Heart left ventricle (tissue), 16 donors: ENCODE data around the gene TNFRSF8. TPM values are rescaled to one million over a fixed set of nuclear protein-coding genes. Genes with fewer than 3 reads are reported as not detected.

Experiments
- ATAC-seq, 4 donors: fragments of 200-7000 bp; cut with Tn5 transposase; one replicate each; pipeline ENCODE4 v1.9.1; 2020 to 2022; ENCODE audit warnings: moderate library complexity in 4 of 4, mild to moderate bottlenecking in 3 of 4, moderate number of reproducible peaks in 1 of 4
- DNase-seq, 5 donors: peaks; one replicate each; pipeline ENCODE4 v3.0.0-alpha.2; 2020
- H3K27ac ChIP-seq, 12 donors: fragments of 200-600 bp; sonication (generic) in 4 of 12; one replicate each; pipeline versions ENCODE4 v1.5.0 to v1.8.0; 2016 to 2022; ENCODE audit warnings: mild to moderate bottlenecking in 2 of 12
- H3K27me3 ChIP-seq, 9 donors: fragments of 200-600 bp; sonication (generic) in 2 of 9; one replicate each; pipeline versions ENCODE4 v1.5.1 to v1.8.0; 2016 to 2022; ENCODE audit warnings: mild to moderate bottlenecking in 3 of 9
- H3K36me3 ChIP-seq, 9 donors: fragments of 200-600 bp; sonication (generic) in 2 of 9; one replicate each; pipeline versions ENCODE4 v1.5.0 to v1.8.0; 2018 to 2022; ENCODE audit warnings: mild to moderate bottlenecking in 2 of 9
- H3K4me1 ChIP-seq, 12 donors: fragments of 200-600 bp; sonication (generic) in 4 of 12; one replicate each; pipeline versions ENCODE4 v1.5.0 to v1.8.0; 2016 to 2022; ENCODE audit warnings: mild to moderate bottlenecking in 3 of 12
- H3K4me3 ChIP-seq, 12 donors: fragments of 200-600 bp; sonication (generic) in 4 of 12; one replicate each; pipeline versions ENCODE4 v1.5.0 to v1.8.0; 2017 to 2022; ENCODE audit warnings: mild to moderate bottlenecking in 9 of 12, moderate library complexity in 4 of 12
- H3K9me3 ChIP-seq, 12 donors: fragments of 200-600 bp; sonication (generic) in 4 of 12; one replicate each; pipeline versions ENCODE4 v1.5.0 to v1.8.0; 2016 to 2022; ENCODE audit warnings: mild to moderate bottlenecking in 1 of 12
- CTCF ChIP-seq, 12 donors: fragments of 200-600 bp; sonication (generic) in 4 of 12; IDR thresholded peaks; one replicate each; pipeline versions ENCODE4 v1.5.0 to v1.8.0; 2018 to 2022; ENCODE audit warnings: antibody characterized with exemption in 12 of 12, mild to moderate bottlenecking in 5 of 12
- POLR2A ChIP-seq, 2 donors: fragments of 450-650 bp; IDR thresholded peaks; one replicate each; pipeline ENCODE4 v1.6.1; 2017; ENCODE audit warnings: antibody characterized with exemption in 2 of 2, mild to moderate bottlenecking in 2 of 2, moderate library complexity in 2 of 2
- whole genome bisulfite sequencing, 4 donors: extraction: QIAGEN DNeasy Blood & Tissue Kit in 2 of 4; methylation state at CpG; one replicate each; pipeline versions ENCODE4 v1.1.5 to v1.1.7; 2013 to 2018; 5-methylcytosine and 5-hydroxymethylcytosine counted together
- intact Hi-C, 10 donors: fragments of 100-400 bp; cut with DNase I; formaldehyde crosslinking; loops; one replicate each; pipeline versions ENCODE4 v1.11.1 to v1.14.2; 2022
- polyA plus RNA-seq, 2 donors: library from polyadenylated mRNA; stranded (reverse); fragments of 200-250 nt; gene quantifications; one replicate each; pipeline ENCODE4 v1.2.3, GENCODE V29; 2013
- total RNA-seq, 9 donors: library from RNA; depleted of rRNA in 2 of 9; stranded (reverse); fragments of >200 nt in 2 of 9; fragmentation: NEBNext Ultra II Directional in 3 of 9; extraction: Animal tissue kit (Norgen Biotek cat#: 25700) in 3 of 9; gene quantifications; one replicate each; pipeline versions ENCODE4 v1.1.0 to v1.2.4, GENCODE V29; 2016 to 2023
- donor health status: ischemic (EF 13 %, LVEDD 7.1; RV severe dilation, severe dysfunction).
- donor health status: healthy with polysubstance abuse.
- donor health status: DM: no; HTN: yes; CAD: no.
- donor health status: DM: no; HTN: no; CAD: no.
- donor health status: ischemic (EF 25% LVEDD 6.9; RV normal size, moderate dysfunction).
- donor health status: ischemic (EF 25% LVEDD 5.7; RV mildly dilated, moderate dysfunction).
- donor health status: healthy.
- donor health status: DM: yes; HTN: yes; CAD: no.
- donor health status: ischemic (EF 35%, LVEDD 5.7; RV mildly dilated, moderate dysfunction).
- donor health status: nonischemic (EF 11% LVEDD 7.7; RV severe dilation, severe dysfunction).
- donor health status: DM: yes; HTN: yes; CAD: no.
- donor health status: PGD.
- donor health status: ischemic (EF 29% LVEDD 5.4; RV normal size, mild dysfunction).
- donor health status: nonischemic (EF 23%, LVEDD 6.1; RV moderate dilation, normal function).

The TNFRSF8 gene
- total and polyA plus RNA-seq, 11 donors: 0.51 to 4.5 (median 0.76) TPM

GRCh38 chr1:12182410-12182984, 119.4 kb downstream of the TNFRSF8 start:
- H3K9me3 ChIP-seq: no peaks in the 10 kb centered on the region
- peaks cover 0 to 29% (median 0%) of the 10 kb centered on the region in 9 donors for H3K36me3 ChIP-seq
- peaks cover 17 to 100% (median 61%) of the 10 kb centered on the region in 12 donors for H3K4me1 ChIP-seq
- TF ChIP-seq POLR2A (IDR thresholded peaks at IDR 0.05): no peak
- no peak for TF ChIP-seq CTCF (IDR thresholded peaks at IDR 0.05)
- no peaks in the 10 kb centered on the region for H3K27me3 ChIP-seq
- no peak for ATAC-seq
- DNase-seq: no peak
- intact Hi-C loops: loop anchor here in 3 of 10 donors (5.0 to 10.0 kb wide), 3 partner anchors 35 to 48 kb away; no protein-coding TSS in a partner anchor
- WGBS, 4 donors: 67 to 71% (median 68%) methylated on average over 4 of the region's 4 CpGs
- H3K4me3 ChIP-seq: no peak overlapping the region
- peak overlapping the region in 10 of 12 donors; percentile 12 to 96 (median 72) for H3K27ac ChIP-seq

- TF ChIP-seq CTCF (IDR thresholded peaks at IDR 0.05): no peak
- TF ChIP-seq POLR2A (IDR thresholded peaks at IDR 0.05): no peak
- ATAC-seq: no peak
- Histone ChIP-seq H3K4me1 (peaks cover 10 to 100% (median 57%) of the 10 kb centered on the region in 12 donors), H3K36me3 (peaks cover 0 to 23% (median 0%) of the 10 kb centered on the region in 9 donors), H3K9me3 (no peaks in the 10 kb centered on the region), H3K27me3 (no peaks in the 10 kb centered on the region), H3K27ac (peak overlapping the region in 11 of 12 donors; percentile 12 to 96 (median 91)), H3K4me3 (no peak overlapping the region)
- no peak for DNase-seq
- WGBS, 4 donors: 83 to 96% (median 94%) methylated on average over 5 to 7 of the region's 7 CpGs
- intact Hi-C loops: loop anchor here in 3 of 10 donors (5.0 to 10.0 kb wide), 3 partner anchors 36 to 48 kb away; no protein-coding TSS in a partner anchor
Observed at GRCh38 chr1:12183095-12183794, 120.1 kb downstream of the TNFRSF8 start.

GRCh38 chr1:12184008-12184681, 121.0 kb downstream of the TNFRSF8 start:
- H3K36me3 ChIP-seq: peaks cover 0 to 30% (median 0%) of the 10 kb centered on the region in 9 donors
- TF ChIP-seq POLR2A (IDR thresholded peaks at IDR 0.05): peak in 1 of 2 donors; percentile 36
- TF ChIP-seq CTCF (IDR thresholded peaks at IDR 0.05): peak; percentile 11 to 58 (median 39)
- intact Hi-C loops: loop anchor here in 4 of 10 donors (1.0 to 10.0 kb wide), 5 partner anchors 17 to 49 kb away; partner anchors contain the start of gene TNFRSF1B (in 1 of the 4)
- H3K4me1 ChIP-seq: peaks cover 9 to 100% (median 59%) of the 10 kb centered on the region in 12 donors
- 16 to 31% (median 23%) methylated on average over 8 to 10 of the region's 10 CpGs for WGBS, 4 donors
- ATAC-seq (peak; percentile 84 to 89 (median 86)), DNase-seq (peak; percentile 88 to 93 (median 90))
- peak overlapping the region; percentile 80 to 96 (median 92) for H3K27ac ChIP-seq
- peak overlapping the region in 11 of 12 donors; percentile 4 to 47 (median 31) for H3K4me3 ChIP-seq
- H3K27me3 ChIP-seq: no peaks in the 10 kb centered on the region
- H3K9me3 ChIP-seq: no peaks in the 10 kb centered on the region
